ENCODE results near the gene PPP1R7.
A peak's percentile ranks its signal among the peaks of the same experiment; 100 is the strongest.

PPP1R7 gene

GRCh38 chr2:241139531-241140444 lies 10.5 kb upstream of the PPP1R7 start:
- no peak for DNase-seq

- DNase-seq, result no peak
Measured at GRCh38 chr2:241140445-241140840, 9.8 kb upstream of the PPP1R7 start.

DNA sequence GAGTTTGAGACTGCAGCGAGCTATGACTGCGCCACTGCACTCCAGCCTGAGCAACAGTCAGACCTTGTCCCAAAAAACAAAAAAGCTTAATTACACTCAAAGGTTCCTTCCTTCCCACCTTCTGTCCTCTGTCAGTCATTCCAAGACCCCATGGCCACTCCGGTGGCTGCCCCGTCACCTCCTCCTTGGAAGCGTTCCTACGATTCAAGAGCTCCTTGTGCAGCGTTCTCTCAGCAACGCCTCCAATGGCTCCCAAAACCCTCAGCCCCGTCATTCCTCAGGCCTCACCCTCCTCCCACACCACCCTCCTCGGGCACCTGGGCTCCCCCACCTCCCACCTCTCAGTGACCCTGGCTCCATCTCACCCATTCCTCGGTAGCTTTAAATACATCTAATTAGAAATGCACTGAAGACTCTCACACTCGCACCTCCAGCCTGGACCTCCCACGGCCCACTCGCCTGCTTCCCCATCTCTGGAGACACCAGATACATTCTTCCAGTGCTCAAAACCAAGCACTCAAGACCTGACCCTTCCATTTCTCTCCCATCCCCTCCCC lies 9.0 kb upstream of the PPP1R7 start:
- no peak for DNase-seq

DNA sequence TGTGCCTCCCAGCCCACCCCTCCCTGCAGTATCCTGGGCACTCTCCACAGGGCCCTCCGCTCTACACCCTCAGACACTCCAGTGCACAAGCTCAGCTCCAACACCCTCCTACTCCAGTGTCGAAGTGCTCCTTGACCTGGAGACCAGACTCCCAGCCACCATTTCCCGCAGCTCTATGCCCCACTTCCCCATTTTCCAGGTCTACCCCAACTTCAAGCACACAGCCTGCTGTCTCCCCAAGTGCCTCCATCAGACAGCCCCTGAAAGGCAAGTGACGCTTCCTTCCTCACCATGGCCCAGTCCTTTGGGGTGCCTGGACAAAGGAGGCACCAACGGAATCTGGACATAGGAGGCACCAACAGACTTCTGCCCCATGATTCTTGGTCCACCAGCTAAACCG lies 8.2 kb upstream of the PPP1R7 start:
- no peak for DNase-seq

DNA sequence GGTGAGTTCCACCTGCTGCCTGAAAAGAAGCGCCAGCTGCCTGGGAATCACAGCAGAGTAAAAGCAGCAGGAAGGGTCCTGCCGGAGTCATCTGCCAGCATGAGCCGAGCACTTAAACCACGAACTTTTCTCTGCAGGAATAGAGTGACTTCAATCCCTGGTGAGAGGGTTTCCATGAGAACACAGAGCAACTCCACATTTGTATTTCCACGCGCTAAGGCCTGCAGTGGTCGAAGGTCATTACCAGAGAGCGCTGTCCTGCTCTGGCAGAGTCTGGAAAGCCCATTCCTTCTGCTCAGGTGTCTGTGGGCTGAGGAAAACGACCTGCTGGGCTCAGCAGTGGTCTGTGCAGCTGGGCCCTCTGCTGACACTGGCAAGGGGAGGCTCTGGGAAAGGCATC lies 7.7 kb upstream of the PPP1R7 start:
- no peak for DNase-seq

DNA sequence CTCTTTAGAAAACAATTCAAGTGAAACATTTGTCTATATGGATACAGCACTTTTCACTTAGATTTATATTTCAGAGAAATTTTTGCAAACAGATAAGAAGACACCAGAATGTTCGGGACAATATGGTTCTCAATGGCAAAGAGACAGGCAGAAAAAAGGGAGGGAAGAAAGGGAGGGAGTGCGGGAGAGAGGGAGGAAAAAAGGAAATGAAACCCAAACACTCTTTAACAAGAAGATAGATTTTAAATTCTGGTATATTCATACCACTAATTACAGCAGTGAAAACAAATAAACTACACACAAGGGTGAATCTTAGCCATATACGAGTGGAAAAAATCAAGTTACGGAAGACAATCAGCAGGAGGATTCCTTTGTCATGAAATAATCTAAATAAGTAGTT lies 4.0 kb upstream of the PPP1R7 start:
- no peak for DNase-seq

GRCh38 chr2:241147336-241147735 lies 2.9 kb upstream of the PPP1R7 start:
- no peak for DNase-seq

DNA sequence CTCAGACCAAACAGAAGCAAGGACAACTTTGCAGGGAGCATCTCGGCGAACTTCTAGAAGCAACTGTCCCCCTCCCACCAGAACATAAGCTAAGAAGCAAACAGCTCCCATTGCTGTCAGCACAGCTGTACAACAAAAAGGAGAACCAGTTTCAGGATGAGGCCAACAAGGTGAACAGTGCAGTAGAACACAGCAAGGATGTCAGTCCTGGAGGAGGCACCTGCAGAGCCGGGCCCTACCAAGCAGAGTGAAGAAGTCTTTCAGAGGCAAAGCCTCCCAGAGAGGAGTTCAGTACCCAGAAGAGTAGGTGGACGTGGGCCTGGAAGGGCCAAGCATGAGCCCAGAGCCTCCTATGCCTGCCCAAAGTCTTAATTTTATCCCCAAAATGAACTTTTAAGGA lies 2.0 kb upstream of the PPP1R7 start:
- DNase-seq, result no peak

DNA sequence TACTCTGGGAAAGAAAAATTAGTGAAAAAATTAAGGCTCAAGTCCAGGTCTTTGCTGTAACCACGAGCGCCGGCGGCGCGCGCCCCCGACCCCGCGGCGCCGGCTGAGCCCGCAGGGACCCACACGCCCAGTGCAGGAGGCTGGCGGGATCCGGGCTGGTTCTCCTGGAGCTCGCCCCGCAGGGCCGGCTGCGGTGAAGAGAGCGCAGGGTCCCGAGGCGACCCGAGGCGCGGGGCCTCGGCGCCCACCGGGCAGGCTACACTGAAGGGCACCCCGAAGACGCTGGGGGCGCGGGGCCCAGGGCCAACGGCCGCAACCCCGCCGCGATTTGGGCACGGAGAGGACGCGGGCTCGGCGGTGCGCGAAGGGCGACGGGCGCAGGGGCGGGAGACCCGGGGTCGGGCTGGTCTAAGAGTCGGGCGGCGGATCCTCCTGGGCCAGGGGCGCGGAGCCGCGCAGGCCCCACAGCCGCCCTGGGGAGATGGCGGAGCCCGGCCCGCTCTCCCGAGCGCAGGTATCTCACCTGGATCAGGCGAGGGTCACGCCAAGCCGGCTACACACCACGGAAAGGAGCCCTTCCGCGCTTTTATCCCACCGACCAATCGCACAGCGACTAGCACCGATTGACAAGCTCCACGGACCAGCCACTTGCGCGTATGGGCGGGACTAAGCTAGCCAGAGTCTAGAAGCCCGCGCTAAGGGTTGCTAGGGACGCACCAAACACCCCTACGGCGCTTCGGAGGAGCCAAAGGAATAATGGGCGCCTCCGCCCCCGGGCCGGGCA lies 1.2 kb upstream of the PPP1R7 start, which contains the start of gene PASK:
TSS of gene PASK (minus strand) at position 582 of the 784 bp plus-strand sequence. CDS start 6,440 bp downstream, outside the sequence.
- DNase-seq, result peak; percentile 45 to 97 (median 89)

DNA sequence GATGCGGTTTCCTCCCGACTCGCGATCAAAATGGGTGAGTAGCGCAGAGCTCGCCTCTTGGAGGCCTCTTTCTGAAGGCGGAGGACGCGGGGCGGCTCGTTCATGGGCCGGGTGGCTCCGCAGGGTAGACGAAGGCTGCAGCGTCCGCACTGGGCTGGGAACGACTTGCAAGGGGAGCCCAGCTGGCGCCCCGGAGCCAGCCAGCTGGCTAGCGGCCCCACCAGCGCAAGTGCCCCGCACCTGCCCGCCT lies 667 bp upstream of the PPP1R7 start:
- DNase-seq, result peak in 3 of 58 donors; percentile 54 to 66 (median 56)

DNA sequence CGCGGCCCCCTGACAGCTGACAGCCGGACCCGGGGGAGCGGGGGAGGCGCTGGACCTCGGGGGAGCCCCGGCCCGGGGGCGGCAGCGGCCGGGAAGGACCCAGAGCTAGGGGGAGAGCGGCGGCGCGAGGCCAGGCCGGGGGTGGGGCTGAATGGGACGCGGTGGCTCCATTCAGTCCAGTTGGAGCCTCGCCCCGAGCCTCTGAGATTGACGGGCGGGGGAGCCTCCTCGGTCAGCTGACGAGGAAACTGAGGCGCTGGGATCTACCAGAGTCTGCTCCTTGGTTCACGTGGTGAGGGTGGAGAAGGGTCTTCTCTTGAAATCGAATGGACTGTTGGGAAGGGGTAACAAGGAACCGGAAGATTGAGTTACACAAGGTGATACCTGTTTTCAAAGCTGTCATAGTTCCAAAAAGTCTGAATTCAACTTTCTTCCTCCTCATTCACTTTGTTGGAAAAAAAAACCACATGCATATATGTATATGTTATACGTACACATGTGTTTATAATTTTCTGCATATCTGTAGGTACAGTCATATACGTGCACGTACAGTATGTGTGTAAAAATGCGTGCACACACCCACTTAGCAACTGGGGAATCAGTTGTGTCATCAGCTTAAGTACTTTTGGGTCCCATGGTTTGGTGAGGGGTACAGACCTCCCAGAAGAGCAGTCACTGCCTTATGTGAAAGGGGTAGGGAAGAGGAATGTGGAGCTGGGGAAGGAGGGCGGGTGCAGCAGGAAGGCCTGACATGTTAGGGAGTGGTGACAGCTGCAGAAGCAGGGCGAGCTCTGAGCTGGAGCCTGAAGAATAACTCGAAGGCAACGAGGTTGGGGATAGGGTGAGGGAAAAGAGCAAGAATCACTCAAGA lies 628 bp downstream of the PPP1R7 start:
- peak in 32 of 58 donors; percentile 23 to 79 (median 62) for DNase-seq

GRCh38 chr2:241151934-241152660 lies 1.8 kb downstream of the PPP1R7 start:
- no peak for DNase-seq

DNA sequence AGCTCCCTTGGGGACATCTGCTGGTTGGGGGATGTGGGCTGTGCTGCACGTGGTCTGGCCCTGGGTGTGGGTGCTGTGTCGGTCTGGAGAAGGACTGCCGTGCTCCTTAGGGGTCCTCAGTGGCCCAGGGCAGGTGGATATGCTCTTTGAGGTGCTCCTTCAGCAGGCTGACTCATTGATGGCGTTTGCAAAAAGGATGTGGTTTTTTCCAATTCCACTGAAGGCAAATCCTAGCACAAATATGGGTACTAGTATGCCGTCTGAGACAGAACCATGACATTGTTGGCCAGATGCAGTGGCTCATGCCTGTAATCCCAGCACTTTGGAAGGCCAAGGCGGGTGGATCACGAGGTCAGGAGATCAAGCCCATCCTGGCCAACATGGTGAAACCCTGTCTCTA lies 3.3 kb downstream of the PPP1R7 start:
- DNase-seq, result no peak

DNA sequence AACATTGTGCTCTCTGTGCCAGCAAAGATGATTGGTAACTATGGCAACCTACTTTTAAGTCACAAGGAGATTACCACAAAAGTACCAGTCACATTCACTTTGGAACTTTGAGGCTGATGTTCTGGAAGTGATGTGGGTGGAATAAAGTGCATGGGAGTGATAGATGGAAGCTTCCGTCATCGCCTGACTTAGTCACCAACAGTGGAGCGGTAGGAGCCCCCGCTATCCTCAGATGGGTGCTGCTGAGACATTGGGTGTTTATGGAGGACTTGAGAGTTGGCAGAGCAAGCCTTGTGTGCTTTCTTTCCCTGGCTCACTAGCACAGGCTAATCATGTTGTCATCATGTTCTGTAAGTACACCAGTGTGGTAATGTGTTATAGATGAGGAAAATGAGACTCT lies 4.6 kb downstream of the PPP1R7 start:
- peak in 31 of 58 donors; percentile 6 to 86 (median 37) for DNase-seq

DNA sequence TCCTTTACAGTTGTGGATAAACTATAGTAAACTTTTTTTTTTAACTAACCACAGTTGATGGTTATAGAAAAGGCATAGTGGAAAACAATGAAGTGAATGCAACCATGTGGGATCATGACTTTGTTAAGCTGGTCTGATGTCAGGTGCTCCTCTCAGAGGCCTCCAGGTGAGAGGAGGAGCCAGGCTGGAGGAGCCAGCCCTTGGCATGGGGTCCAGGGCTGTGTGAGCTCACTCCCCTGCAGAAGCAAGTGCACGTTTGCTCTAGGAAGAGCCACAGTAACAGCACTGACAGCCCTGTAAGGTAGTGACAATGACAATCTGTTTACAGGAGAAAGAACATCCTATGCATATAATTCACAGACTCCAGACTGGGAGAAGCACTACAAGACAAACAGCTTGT lies 5.7 kb downstream of the PPP1R7 start:
- no peak for DNase-seq

- peak in 24 of 58 donors; percentile 6 to 72 (median 25) for DNase-seq
Measured at GRCh38 chr2:241156971-241157441, 6.7 kb downstream of the PPP1R7 start.

GRCh38 chr2:241157841-241158545 lies 7.7 kb downstream of the PPP1R7 start:
- no peak for DNase-seq

GRCh38 chr2:241158546-241158900 lies 8.3 kb downstream of the PPP1R7 start:
- DNase-seq, result no peak

GRCh38 chr2:241159116-241159515 lies 8.8 kb downstream of the PPP1R7 start:
- no peak for DNase-seq

DNA sequence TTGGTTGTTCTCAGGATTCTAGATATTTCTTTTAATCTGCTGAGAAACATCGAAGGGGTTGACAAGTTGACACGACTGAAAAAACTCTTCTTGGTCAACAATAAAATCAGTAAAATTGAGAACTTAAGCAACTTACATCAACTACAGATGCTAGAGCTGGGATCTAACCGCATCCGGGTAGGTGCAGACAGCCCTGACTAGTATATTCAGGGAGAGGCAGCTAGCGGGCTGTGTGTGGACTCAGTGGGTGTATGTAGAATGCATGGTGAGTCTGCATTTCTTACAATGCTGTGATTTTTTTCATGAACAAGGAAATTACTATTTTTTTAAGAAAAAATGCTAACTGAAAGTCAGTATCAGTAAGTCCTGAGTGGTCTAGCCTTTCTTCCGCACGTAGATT lies 10.1 kb downstream of the PPP1R7 start:
- no peak for DNase-seq

Data from anterior cingulate cortex (tissue), 58 donors.